HCT116 (cell line): ENCODE measurements around the gene PSEN2. TPM values are rescaled to one million over a fixed set of nuclear protein-coding genes. Genes with fewer than 3 reads are reported as not detected.

Experiments used
- ATAC-seq: fragments of 200-7000 bp; cut with Tn5 transposase; 2 replicates; pipeline ENCODE4 v1.9.1; 2020; ENCODE audit warnings: mild to moderate bottlenecking, moderate library complexity
- BruUV-seq: library from RNA; stranded (reverse); fragments of 400-500 nt; replicated peaks from 2 replicates; lab custom pipeline; 2021; lab: Mats Ljungman, UMichigan
- CTCF ChIA-PET: fragments of 300-600 bp; sonication (Branson Sonifier 250); formaldehyde crosslinking; loops from one replicate; lab custom pipeline; 2021; ENCODE audit warnings: antibody characterized with exemption; lab: Charles Lee
- POLR2A ChIA-PET: fragments of 300-600, 350-600 bp; sonication (Branson Sonifier 250); formaldehyde crosslinking; loops from one replicate; lab custom pipeline; 2021; ENCODE audit warnings: antibody characterized with exemption; lab: Charles Lee
- RAD21 ChIA-PET, 2 experiments: fragments of 300-600 bp; sonication (Branson Sonifier 250); formaldehyde crosslinking; loops; one replicate each; lab custom pipeline; 2023; ENCODE audit warnings: low total read pairs in 2 of 2; ENCODE audit not compliant: uncharacterized antibody in 2 of 2, unreplicated experiment in 2 of 2, low non-redundant PET in 1 of 2; lab: Charles Lee
- DNase-seq: peaks from one replicate; pipeline ENCODE4 v3.0.0-alpha.2; 2010; ENCODE audit warnings: low read depth, low spot score
- H2AFZ ChIP-seq: fragments of 200-600 bp; shearing (Covaris generic), sonication (generic); 2 replicates; pipeline ENCODE4 v1.6.1; 2017; ENCODE audit warnings: low read depth, mixed run types, mixed read lengths, antibody characterized with exemption, low read length; ENCODE audit not compliant: poor library complexity, severe bottlenecking
- H3K27ac ChIP-seq: 2 replicates; pipeline ENCODE4 v1.5.1; 2012; ENCODE audit warnings: low read depth, low read length
- H3K27me3 ChIP-seq: fragments of 200-600 bp; sonication (generic); 2 replicates; pipeline ENCODE4 v1.6.1; 2016; ENCODE audit warnings: mixed run types, low read length, mixed read lengths; ENCODE audit not compliant: insufficient read depth
- H3K36me3 ChIP-seq, 2 experiments: fragments of 200-500 bp in 1 of 2; fragments of 200-600 bp in 1 of 2; sonication (Bioruptor generic) in 1 of 2; sonication (generic) in 1 of 2; 2 replicates each; pipeline versions ENCODE4 v1.5.1 to v1.6.1; 2014 to 2016; ENCODE audit warnings: low read length in 2 of 2, inconsistent platforms in 1 of 2, mixed read lengths in 1 of 2, mixed run types in 1 of 2; ENCODE audit not compliant: insufficient read depth in 2 of 2, control insufficient read depth in 1 of 2
- H3K4me1 ChIP-seq, 2 experiments: fragments of 200-600 bp in 1 of 2; sonication (generic) in 1 of 2; 2 replicates each; pipeline versions ENCODE4 v1.5.1 to v1.6.1; 2012 to 2017; ENCODE audit warnings: low read length in 2 of 2, inconsistent platforms in 1 of 2, mild to moderate bottlenecking in 1 of 2, mixed read lengths in 1 of 2, mixed run types in 1 of 2, moderate library complexity in 1 of 2; ENCODE audit not compliant: insufficient read depth in 2 of 2, control insufficient read depth in 1 of 2
- H3K4me2 ChIP-seq: fragments of 200-600 bp; sonication (generic); 2 replicates; pipeline ENCODE4 v1.6.1; 2017; ENCODE audit warnings: mixed run types, low read length, mixed read lengths
- H3K4me3 ChIP-seq, 2 experiments: fragments of 200-600 bp in 1 of 2; sonication (generic) in 1 of 2; replicated peaks in 1 of 2; 2 replicates each; pipeline ENCODE4 v1.5.1; 2011 to 2016; ENCODE audit warnings: low read length in 2 of 2, control low read depth in 1 of 2, low read depth in 1 of 2, mild to moderate bottlenecking in 1 of 2, mixed read lengths in 1 of 2, mixed run types in 1 of 2
- H3K79me2 ChIP-seq: fragments of 200-600 bp; sonication (generic); 2 replicates; pipeline ENCODE4 v1.6.1; 2017; ENCODE audit warnings: mild to moderate bottlenecking, mixed run types, low read length, moderate library complexity, mixed read lengths; ENCODE audit not compliant: insufficient read depth
- H3K9ac ChIP-seq: fragments of 200-600 bp; sonication (generic); 2 replicates; pipeline ENCODE4 v1.6.1; 2016; ENCODE audit warnings: low read length, mixed read lengths
- H3K9me2 ChIP-seq: fragments of 200-600 bp; sonication (generic), shearing (Covaris generic); 2 replicates; pipeline ENCODE4 v1.6.1; 2017; ENCODE audit warnings: mixed run types, mild to moderate bottlenecking, moderate library complexity; ENCODE audit not compliant: insufficient read depth
- H3K9me3 ChIP-seq, 2 experiments: fragments of 200-500 bp in 1 of 2; fragments of 200-600 bp in 1 of 2; sonication (Bioruptor generic) in 1 of 2; sonication (generic) in 1 of 2; 2 replicates each; pipeline ENCODE4 v1.6.1; 2014 to 2017; ENCODE audit warnings: low read length in 2 of 2, mixed read lengths in 2 of 2, inconsistent platforms in 1 of 2, low read depth in 1 of 2, mild to moderate bottlenecking in 1 of 2, mixed run types in 1 of 2, moderate library complexity in 1 of 2; ENCODE audit not compliant: control insufficient read depth in 1 of 2, insufficient read depth in 1 of 2
- H4K20me1 ChIP-seq: fragments of 200-600 bp; sonication (generic), shearing (Covaris generic); 2 replicates; pipeline ENCODE4 v1.6.1; 2017; ENCODE audit warnings: mixed run types, mild to moderate bottlenecking, moderate library complexity; ENCODE audit not compliant: insufficient read depth
- CEBPB ChIP-seq: IDR thresholded peaks from 2 replicates; pipeline ENCODE4 v1.6.1; 2012; ENCODE audit warnings: low read depth
- EGR1 ChIP-seq: IDR thresholded peaks from 2 replicates; pipeline ENCODE4 v1.6.1; 2012; ENCODE audit warnings: low read depth
- EZH2 ChIP-seq: fragments of 200-600 bp; sonication (generic); IDR thresholded peaks from 2 replicates; pipeline ENCODE4 v1.6.1; 2017; ENCODE audit warnings: antibody characterized with exemption, mixed run types
- POLR2A ChIP-seq: IDR thresholded peaks from 2 replicates; pipeline ENCODE4 v1.7.0; 2011; ENCODE audit warnings: borderline replicate concordance; ENCODE audit not compliant: insufficient read depth, insufficient read length; ENCODE audit errors: extremely low read depth
- POLR2AphosphoS5 ChIP-seq: IDR thresholded peaks from 2 replicates; pipeline ENCODE4 v1.6.1; 2011; ENCODE audit warnings: mild to moderate bottlenecking, low read depth, low read length, moderate library complexity
- RAD21 ChIP-seq: IDR thresholded peaks from 2 replicates; pipeline ENCODE4 v1.6.1; 2012; ENCODE audit warnings: low read depth, mild to moderate bottlenecking
- SIN3A ChIP-seq: IDR thresholded peaks from 2 replicates; pipeline ENCODE4 v1.6.1; 2012; ENCODE audit warnings: low read depth
- SP1 ChIP-seq: IDR thresholded peaks from 2 replicates; pipeline ENCODE4 v1.6.1; 2012; ENCODE audit warnings: low read depth
- TCF7L2 ChIP-seq: IDR thresholded peaks from 2 replicates; pipeline ENCODE4 v1.7.0; 2011; ENCODE audit warnings: borderline replicate concordance, inconsistent platforms; ENCODE audit not compliant: insufficient read depth, insufficient read length; ENCODE audit errors: extremely low read depth
- YY1 ChIP-seq: IDR thresholded peaks from 2 replicates; pipeline ENCODE4 v1.6.1; 2011; ENCODE audit warnings: low read length, low read depth, moderate library complexity, mild to moderate bottlenecking; ENCODE audit not compliant: insufficient replicate concordance; ENCODE audit errors: extremely low read depth
- ZFX ChIP-seq: fragments of 450-650 bp; IDR thresholded peaks from 2 replicates; pipeline ENCODE4 v1.6.1; 2017
- ZNF274 ChIP-seq: fragments of 200-500 bp; sonication (Bioruptor generic); IDR thresholded peaks from 2 replicates; pipeline ENCODE4 v1.6.1; 2014; ENCODE audit warnings: mild to moderate bottlenecking, low read depth, low read length, inconsistent platforms
- intact Hi-C: fragments of 100-400 bp; cut with micrococcal nuclease; formaldehyde crosslinking; loops from 2 replicates; pipeline ENCODE4 v1.10.0; 2022
- total RNA-seq: library from RNA; stranded (reverse); gene quantifications from one replicate; pipeline ENCODE4 v1.2.1, GENCODE V29; 2021; ENCODE audit not compliant: unreplicated experiment
- TF ChIP-seq, protein P1 (sequence below): IDR thresholded peaks from 2 replicates; pipeline ENCODE4 v1.6.1; 2012
- TF ChIP-seq, protein P2 (sequence below): IDR thresholded peaks from 2 replicates; pipeline ENCODE4 v1.6.1; 2011; ENCODE audit warnings: mild to moderate bottlenecking, low read length, moderate library complexity; ENCODE audit not compliant: insufficient replicate concordance; ENCODE audit errors: extremely low read depth
- TF ChIP-seq, protein P3 (sequence below): IDR thresholded peaks from 2 replicates; pipeline ENCODE4 v1.6.1; 2012; ENCODE audit warnings: low read depth

The PSEN2 gene
- total RNA-seq, 1 experiment from 2014 or later = 28.5 TPM

DNA sequence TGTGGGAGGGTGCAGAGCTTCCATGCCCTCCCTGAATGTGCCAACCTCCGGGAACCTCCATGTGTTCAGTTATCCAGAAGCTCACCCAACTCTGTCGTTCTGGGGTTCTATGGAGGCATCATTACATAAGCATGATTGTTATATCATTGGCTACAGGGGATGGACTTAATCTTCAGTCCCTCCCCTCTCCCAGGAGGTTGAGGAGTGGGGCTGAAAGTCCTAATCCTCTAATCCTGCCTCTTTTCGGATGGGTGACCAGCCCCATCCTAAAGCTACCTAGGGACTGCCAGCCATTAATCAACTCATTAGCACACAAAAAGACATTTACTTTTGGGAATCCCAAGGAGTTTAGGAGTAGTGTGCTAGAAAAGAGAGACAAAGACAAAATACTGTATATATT lies 32.0 kb upstream of the PSEN2 start:
- TF ChIP-seq POLR2A (no peak), SIN3A (no peak), EGR1 (no peak), TCF7L2 (no peak), RAD21 (no peak), ZFX (no peak), SP1 (no peak), EZH2 (no peak), ZNF274 (no peak), POLR2AphosphoS5 (no peak), YY1 (no peak), CEBPB (no peak)
- TF ChIP-seq, protein P1, sequence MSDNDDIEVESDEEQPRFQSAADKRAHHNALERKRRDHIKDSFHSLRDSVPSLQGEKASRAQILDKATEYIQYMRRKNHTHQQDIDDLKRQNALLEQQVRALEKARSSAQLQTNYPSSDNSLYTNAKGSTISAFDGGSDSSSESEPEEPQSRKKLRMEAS = no peak
- TF ChIP-seq, protein P2, sequence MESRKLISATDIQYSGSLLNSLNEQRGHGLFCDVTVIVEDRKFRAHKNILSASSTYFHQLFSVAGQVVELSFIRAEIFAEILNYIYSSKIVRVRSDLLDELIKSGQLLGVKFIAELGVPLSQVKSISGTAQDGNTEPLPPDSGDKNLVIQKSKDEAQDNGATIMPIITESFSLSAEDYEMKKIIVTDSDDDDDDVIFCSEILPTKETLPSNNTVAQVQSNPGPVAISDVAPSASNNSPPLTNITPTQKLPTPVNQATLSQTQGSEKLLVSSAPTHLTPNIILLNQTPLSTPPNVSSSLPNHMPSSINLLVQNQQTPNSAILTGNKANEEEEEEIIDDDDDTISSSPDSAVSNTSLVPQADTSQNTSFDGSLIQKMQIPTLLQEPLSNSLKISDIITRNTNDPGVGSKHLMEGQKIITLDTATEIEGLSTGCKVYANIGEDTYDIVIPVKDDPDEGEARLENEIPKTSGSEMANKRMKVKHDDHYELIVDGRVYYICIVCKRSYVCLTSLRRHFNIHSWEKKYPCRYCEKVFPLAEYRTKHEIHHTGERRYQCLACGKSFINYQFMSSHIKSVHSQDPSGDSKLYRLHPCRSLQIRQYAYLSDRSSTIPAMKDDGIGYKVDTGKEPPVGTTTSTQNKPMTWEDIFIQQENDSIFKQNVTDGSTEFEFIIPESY = no peak
- TF ChIP-seq, protein P3, sequence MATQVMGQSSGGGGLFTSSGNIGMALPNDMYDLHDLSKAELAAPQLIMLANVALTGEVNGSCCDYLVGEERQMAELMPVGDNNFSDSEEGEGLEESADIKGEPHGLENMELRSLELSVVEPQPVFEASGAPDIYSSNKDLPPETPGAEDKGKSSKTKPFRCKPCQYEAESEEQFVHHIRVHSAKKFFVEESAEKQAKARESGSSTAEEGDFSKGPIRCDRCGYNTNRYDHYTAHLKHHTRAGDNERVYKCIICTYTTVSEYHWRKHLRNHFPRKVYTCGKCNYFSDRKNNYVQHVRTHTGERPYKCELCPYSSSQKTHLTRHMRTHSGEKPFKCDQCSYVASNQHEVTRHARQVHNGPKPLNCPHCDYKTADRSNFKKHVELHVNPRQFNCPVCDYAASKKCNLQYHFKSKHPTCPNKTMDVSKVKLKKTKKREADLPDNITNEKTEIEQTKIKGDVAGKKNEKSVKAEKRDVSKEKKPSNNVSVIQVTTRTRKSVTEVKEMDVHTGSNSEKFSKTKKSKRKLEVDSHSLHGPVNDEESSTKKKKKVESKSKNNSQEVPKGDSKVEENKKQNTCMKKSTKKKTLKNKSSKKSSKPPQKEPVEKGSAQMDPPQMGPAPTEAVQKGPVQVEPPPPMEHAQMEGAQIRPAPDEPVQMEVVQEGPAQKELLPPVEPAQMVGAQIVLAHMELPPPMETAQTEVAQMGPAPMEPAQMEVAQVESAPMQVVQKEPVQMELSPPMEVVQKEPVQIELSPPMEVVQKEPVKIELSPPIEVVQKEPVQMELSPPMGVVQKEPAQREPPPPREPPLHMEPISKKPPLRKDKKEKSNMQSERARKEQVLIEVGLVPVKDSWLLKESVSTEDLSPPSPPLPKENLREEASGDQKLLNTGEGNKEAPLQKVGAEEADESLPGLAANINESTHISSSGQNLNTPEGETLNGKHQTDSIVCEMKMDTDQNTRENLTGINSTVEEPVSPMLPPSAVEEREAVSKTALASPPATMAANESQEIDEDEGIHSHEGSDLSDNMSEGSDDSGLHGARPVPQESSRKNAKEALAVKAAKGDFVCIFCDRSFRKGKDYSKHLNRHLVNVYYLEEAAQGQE = no peak
- CTCF ChIA-PET = no interaction called here
- no peak for ATAC-seq

More for the DNA sequence above, 32.0 kb upstream of the PSEN2 start:
- no peaks in the 10 kb centered on the region for H3K79me2 ChIP-seq
- no peak overlapping the region for H2AFZ ChIP-seq
- ChIA-PET POLR2A (no interaction called here), RAD21 (no interaction called here)
- H4K20me1 ChIP-seq = no peaks in the 10 kb centered on the region
- no peak overlapping the region for H3K4me3 ChIP-seq
- no peak overlapping the region for H3K9ac ChIP-seq
- no peaks in the 10 kb centered on the region for H3K36me3 ChIP-seq
- H3K4me1 ChIP-seq = no peaks in the 10 kb centered on the region
- H3K27ac ChIP-seq = no peak overlapping the region
- H3K4me2 ChIP-seq = no peak overlapping the region
- H3K27me3 ChIP-seq = no peaks in the 10 kb centered on the region
- no peaks in the 10 kb centered on the region for H3K9me2 ChIP-seq
- no peaks in the 10 kb centered on the region for H3K9me3 ChIP-seq
- no TSS peak for BruUV-seq
- no peak for DNase-seq
- intact Hi-C loops = no loop called here
